HG03439 (cell line): ENCODE data around the gene PTPRA.

ENCODE experiments used
- ATAC-seq: cut with Tn5 transposase; IDR thresholded peaks from one replicate; pipeline ENCODE4 v1.9.1; 2021; ENCODE audit warnings: mild to moderate bottlenecking, moderate library complexity; ENCODE audit not compliant: unreplicated experiment

The PTPRA gene

GRCh38 chr20:2851086-2851485, 22.2 kb upstream of the PTPRA start:
- ATAC-seq: no peak

- ATAC-seq: no peak
Measured at GRCh38 chr20:2858591-2858990, 14.7 kb upstream of the PTPRA start.

GRCh38 chr20:2859330-2860121, 13.8 kb upstream of the PTPRA start:
- no peak for ATAC-seq

GRCh38 chr20:2864626-2865025, 8.7 kb upstream of the PTPRA start:
- no peak for ATAC-seq

- no peak for ATAC-seq
Measured at GRCh38 chr20:2865101-2865500, 8.2 kb upstream of the PTPRA start.

GRCh38 chr20:2865630-2866029, 7.7 kb upstream of the PTPRA start:
- ATAC-seq: no peak

GRCh38 chr20:2866236-2866635, 7.0 kb upstream of the PTPRA start:
- ATAC-seq: no peak

GRCh38 chr20:2867081-2867864, 6.0 kb upstream of the PTPRA start:
- no peak for ATAC-seq

- no peak for ATAC-seq
Measured at GRCh38 chr20:2869381-2869780, 3.9 kb upstream of the PTPRA start.

GRCh38 chr20:2871111-2871465, 2.2 kb upstream of the PTPRA start:
- no peak for ATAC-seq

GRCh38 chr20:2871661-2872458, 1.4 kb upstream of the PTPRA start:
- ATAC-seq: no peak

- peak; percentile 36 for ATAC-seq
Measured at GRCh38 chr20:2872459-2873009, 747 bp upstream of the PTPRA start.

GRCh38 chr20:2873747-2874041, 413 bp downstream of the PTPRA start:
- ATAC-seq: no peak

- ATAC-seq: no peak
Measured at GRCh38 chr20:2874456-2874855, 1.2 kb downstream of the PTPRA start.

GRCh38 chr20:2875690-2876203, 2.5 kb downstream of the PTPRA start:
- no peak for ATAC-seq

- no peak for ATAC-seq
Measured at GRCh38 chr20:2878515-2878914, 5.2 kb downstream of the PTPRA start.

GRCh38 chr20:2879146-2879545, 5.9 kb downstream of the PTPRA start:
- ATAC-seq: no peak

GRCh38 chr20:2880650-2881049, 7.4 kb downstream of the PTPRA start:
- no peak for ATAC-seq

GRCh38 chr20:2883726-2884637, 10.7 kb downstream of the PTPRA start:
- ATAC-seq: no peak

- ATAC-seq: no peak
Measured at GRCh38 chr20:2887715-2888114, 14.4 kb downstream of the PTPRA start.
